Activated effector memory CD4-positive, alpha-beta T cell treated with anti-CD3 and anti-CD28 coated beads, Interleukin-2, amount 50 U/mL, for 16 hours (primary cell): Measurements from ENCODE around the gene NFIC.

ENCODE experiments used
- DNase-seq: peaks from one replicate; pipeline ENCODE4 v3.0.0-alpha.2; 2020

Gene NFIC

GRCh38 chr19:3455393-3455955, 89.1 kb downstream of the NFIC start:
- DNase-seq: no peak

GRCh38 chr19:3455960-3456601, 89.7 kb downstream of the NFIC start:
- DNase-seq: no peak

- DNase-seq: no peak
Observed at GRCh38 chr19:3456925-3457527, 90.6 kb downstream of the NFIC start.

- no peak for DNase-seq
Observed at GRCh38 chr19:3457528-3458228, 91.3 kb downstream of the NFIC start.

GRCh38 chr19:3458229-3459088, 92.1 kb downstream of the NFIC start:
- no peak for DNase-seq

- DNase-seq: no peak
Observed at GRCh38 chr19:3459089-3459881, 92.9 kb downstream of the NFIC start.

- DNase-seq: no peak
Observed at GRCh38 chr19:3459965-3460582, 93.7 kb downstream of the NFIC start.

GRCh38 chr19:3462991-3463713, 96.8 kb downstream of the NFIC start:
- DNase-seq: no peak

- no peak for DNase-seq
Observed at GRCh38 chr19:3463714-3464586, 97.6 kb downstream of the NFIC start.

- DNase-seq: no peak
Observed at GRCh38 chr19:3464587-3465235, 98.3 kb downstream of the NFIC start.

- no peak for DNase-seq
Observed at GRCh38 chr19:3465552-3465951, 99.2 kb downstream of the NFIC start.

- DNase-seq: no peak
Observed at GRCh38 chr19:3466635-3467034, 100.3 kb downstream of the NFIC start.

- DNase-seq: no peak
Observed at GRCh38 chr19:3467437-3468198, 101.2 kb downstream of the NFIC start.

GRCh38 chr19:3468211-3468610, 101.8 kb downstream of the NFIC start:
- DNase-seq: no peak

- DNase-seq: no peak
Observed at GRCh38 chr19:3469638-3470499, 103.5 kb downstream of the NFIC start.

GRCh38 chr19:3470500-3471128, 104.2 kb downstream of the NFIC start:
- no peak for DNase-seq
